Tibial nerve (tissue), 4 donors: ENCODE data around the gene CDS1. TPM values are rescaled to one million over a fixed set of nuclear protein-coding genes. Genes with fewer than 3 reads are reported as not detected.

Experiments
- DNase-seq, 2 donors: peaks; one replicate each; pipeline ENCODE4 v3.0.0-alpha.2; 2019; ENCODE audit warnings: low spot score in 2 of 2
- H3K27ac ChIP-seq, 4 donors: fragments of 200-600 bp; sonication (generic) in 3 of 4; one replicate each; pipeline ENCODE4 v1.5.1; 2017 to 2019; ENCODE audit warnings: mild to moderate bottlenecking in 1 of 4
- H3K27me3 ChIP-seq, 2 donors: fragments of 200-600 bp; sonication (generic) in 1 of 2; one replicate each; pipeline versions ENCODE4 v1.5.1 to v1.6.0; 2017 to 2019
- H3K36me3 ChIP-seq, 3 donors: fragments of 200-600 bp; sonication (generic); one replicate each; pipeline ENCODE4 v1.5.1; 2018 to 2019
- H3K4me1 ChIP-seq, 4 donors: fragments of 200-600 bp; sonication (generic) in 3 of 4; one replicate each; pipeline ENCODE4 v1.5.1; 2017 to 2019
- H3K4me3 ChIP-seq, 4 donors: fragments of 200-600 bp; sonication (generic) in 3 of 4; one replicate each; pipeline ENCODE4 v1.5.1; 2017 to 2019; ENCODE audit warnings: mild to moderate bottlenecking in 1 of 4, moderate library complexity in 1 of 4
- H3K9me3 ChIP-seq, 4 donors: fragments of 200-600 bp; sonication (generic) in 3 of 4; one replicate each; pipeline ENCODE4 v1.5.1; 2017 to 2019
- CTCF ChIP-seq, 5 experiments: fragments of 200-600 bp in 3 of 5; fragments of 450-650 bp in 2 of 5; sonication (generic) in 3 of 5; IDR thresholded peaks; one replicate each; pipeline ENCODE4 v1.5.1; 2016 to 2019; ENCODE audit warnings: antibody characterized with exemption in 5 of 5, mild to moderate bottlenecking in 3 of 5, moderate library complexity in 2 of 5
- EP300 ChIP-seq, 2 donors: sonication (generic); formaldehyde crosslinking; IDR thresholded peaks; one replicate each; pipeline ENCODE4 v1.6.1; 2017; ENCODE audit warnings: antibody characterized with exemption in 2 of 2, mild to moderate bottlenecking in 1 of 2
- POLR2A ChIP-seq, 2 donors: fragments of 450-650 bp; IDR thresholded peaks; one replicate each; pipeline ENCODE4 v1.6.1; 2017; ENCODE audit warnings: antibody characterized with exemption in 2 of 2, mild to moderate bottlenecking in 2 of 2, moderate library complexity in 2 of 2
- WGBS, 2 donors: methylation state at CpG; one replicate each; pipeline ENCODE4 v1.1.5; 2018; 5-methylcytosine and 5-hydroxymethylcytosine counted together
- total RNA-seq, 4 donors: library from RNA; depleted of rRNA; stranded (reverse); fragments of >200 nt; gene quantifications; one replicate each; pipeline ENCODE4 v1.1.0, GENCODE V29; 2016

CDS1 gene
- total RNA-seq, 4 donors from 2014 or later: under 0.01 to 0.59 (median 0.25) TPM

- no peaks in the 10 kb centered on the region for H3K27me3 ChIP-seq
- H3K4me1 ChIP-seq: no peaks in the 10 kb centered on the region
- H3K9me3 ChIP-seq: no peaks in the 10 kb centered on the region
- TF ChIP-seq POLR2A (IDR thresholded peaks at IDR 0.05): no peak
- TF ChIP-seq EP300 (IDR thresholded peaks at IDR 0.05): no peak
- TF ChIP-seq CTCF (IDR thresholded peaks at IDR 0.05): no peak
- H3K36me3 ChIP-seq: no peaks in the 10 kb centered on the region
- WGBS, 2 donors: 78 to 79% methylated on average over 4 of the region's 4 CpGs
- DNase-seq: no peak
- H3K27ac ChIP-seq: no peak overlapping the region
- no peak overlapping the region for H3K4me3 ChIP-seq
These were observed 9.4 kb upstream of the CDS1 start for GRCh38 chr4:84573385-84574068.

DNA sequence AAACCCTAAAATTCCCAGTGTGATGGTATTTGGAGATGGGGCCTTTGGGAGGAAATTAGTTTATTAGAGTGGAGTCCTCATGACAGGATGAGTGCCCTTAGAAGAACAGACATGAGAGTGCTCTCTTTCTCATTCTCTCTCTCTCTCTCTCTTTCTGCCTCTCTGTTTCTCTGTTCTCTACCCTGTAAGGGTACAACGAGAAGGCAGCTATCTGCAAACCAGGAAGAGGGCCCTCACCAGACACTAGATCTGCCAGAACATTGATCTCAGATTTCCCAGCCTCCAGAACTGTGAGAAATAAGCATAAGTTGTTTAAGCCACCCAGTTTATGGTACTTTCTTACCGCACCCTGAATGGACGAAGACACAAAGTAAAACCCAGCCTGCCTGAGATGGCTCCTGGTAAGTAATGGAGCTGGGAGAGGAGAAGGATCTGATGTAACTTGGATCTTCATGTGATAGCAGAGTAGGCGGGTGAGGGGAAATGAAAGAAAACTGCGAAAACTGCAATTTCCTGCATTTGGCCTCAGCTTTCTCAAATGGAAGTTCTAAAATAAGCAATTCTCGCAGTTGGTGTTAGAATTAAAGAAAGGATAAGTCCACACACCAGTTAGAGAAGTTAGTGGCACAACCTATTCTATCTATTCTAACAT is 8.7 kb upstream of the CDS1 start:
- H3K27ac ChIP-seq: no peak overlapping the region
- H3K36me3 ChIP-seq: no peaks in the 10 kb centered on the region
- H3K9me3 ChIP-seq: no peaks in the 10 kb centered on the region
- H3K27me3 ChIP-seq: no peaks in the 10 kb centered on the region
- 79 to 86% methylated on average over 6 of the region's 6 CpGs for WGBS, 2 donors
- H3K4me3 ChIP-seq: no peak overlapping the region
- H3K4me1 ChIP-seq: no peaks in the 10 kb centered on the region
- no peak for DNase-seq
- no peak for TF ChIP-seq EP300 (IDR thresholded peaks at IDR 0.05)
- no peak for TF ChIP-seq CTCF (IDR thresholded peaks at IDR 0.05)
- TF ChIP-seq POLR2A (IDR thresholded peaks at IDR 0.05): no peak

GRCh38 chr4:84578540-84579402 is 4.2 kb upstream of the CDS1 start:
- TF ChIP-seq EP300 (IDR thresholded peaks at IDR 0.05) (no peak), CTCF (IDR thresholded peaks at IDR 0.05) (peak in 4 of 5 experiments; percentile 9 to 43 (median 26)), POLR2A (IDR thresholded peaks at IDR 0.05) (no peak)
- 72% methylated on average over 4 of the region's 4 CpGs for WGBS, 2 donors

DNA sequence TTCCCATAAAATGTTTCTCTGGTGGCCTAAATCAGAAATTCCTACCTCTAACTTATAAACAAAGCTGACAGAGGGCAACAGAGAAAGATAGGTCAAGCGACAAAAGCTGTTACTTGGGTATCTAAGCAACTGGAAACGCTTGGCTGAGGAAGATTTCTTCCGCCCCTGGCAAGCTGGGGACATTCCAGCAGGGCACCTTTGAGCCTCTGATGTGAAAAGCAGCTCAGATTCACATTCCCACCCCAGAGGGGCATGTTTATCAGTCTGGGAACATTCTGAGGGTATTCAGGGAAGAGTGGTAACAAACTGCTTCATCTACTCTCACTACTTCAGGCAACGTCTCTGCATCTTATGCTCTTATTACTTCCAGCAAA is 3.5 kb upstream of the CDS1 start:
- Histone ChIP-seq H3K27me3 (peaks cover 0 to 12% of the 10 kb centered on the region in 2 donors), H3K4me1 (peaks cover 0 to 19% (median 2%) of the 10 kb centered on the region in 4 donors), H3K4me3 (no peak overlapping the region), H3K36me3 (no peaks in the 10 kb centered on the region), H3K9me3 (no peaks in the 10 kb centered on the region), H3K27ac (no peak overlapping the region)
- TF ChIP-seq POLR2A (IDR thresholded peaks at IDR 0.05): no peak
- no peak for TF ChIP-seq CTCF (IDR thresholded peaks at IDR 0.05)
- TF ChIP-seq EP300 (IDR thresholded peaks at IDR 0.05): no peak
- WGBS, 2 donors: 69 to 74% methylated on average over 4 of the region's 4 CpGs
- DNase-seq: no peak

More at GRCh38 chr4:84578540-84579402, 4.2 kb upstream of the CDS1 start:
- Histone ChIP-seq H3K4me3 (no peak overlapping the region), H3K4me1 (peaks cover 0 to 18% (median 2%) of the 10 kb centered on the region in 4 donors), H3K9me3 (no peaks in the 10 kb centered on the region), H3K27ac (no peak overlapping the region), H3K27me3 (peaks cover 0 to 5% of the 10 kb centered on the region in 2 donors), H3K36me3 (no peaks in the 10 kb centered on the region)
- DNase-seq: peak in 1 of 2 donors; percentile 17
